A673 (cell line): Measurements from ENCODE around the gene SYNGR2. TPM values are rescaled to one million over a fixed set of nuclear protein-coding genes. Genes with fewer than 3 reads are reported as not detected.
A peak's percentile ranks its signal among the peaks of the same experiment; 100 is the strongest.
"Not testable (repeated sequence)": the region's sequence is repeated elsewhere in the genome, so short reads cannot be mapped to it uniquely, and the experiment has no call there.

ENCODE experiments used
- BruUV-seq: library from RNA; stranded (reverse); fragments of 400-500 nt; replicated peaks from 2 replicates; lab custom pipeline; 2021; lab: Mats Ljungman, UMichigan
- CTCF ChIA-PET: fragments of 300-600 bp; sonication (Branson Sonifier 250); formaldehyde crosslinking; loops from one replicate; lab custom pipeline; 2022; ENCODE audit warnings: antibody characterized with exemption; lab: Charles Lee
- POLR2A ChIA-PET: fragments of 300-600 bp; sonication (Branson Sonifier 250); formaldehyde crosslinking; loops from one replicate; lab custom pipeline; 2022; ENCODE audit warnings: antibody characterized with exemption; ENCODE audit not compliant: low non-redundant PET; lab: Charles Lee
- DNase-seq: peaks from one replicate; pipeline ENCODE4 v3.0.0-alpha.2; 2015; ENCODE audit warnings: low spot score
- H3K27ac ChIP-seq: fragments of 200-600 bp; sonication (generic); 2 replicates; pipeline ENCODE4 v1.5.1; 2016; ENCODE audit warnings: mixed run types, low read depth, mild to moderate bottlenecking, mixed read lengths, antibody characterized with exemption, low read length; ENCODE audit not compliant: poor library complexity, severe bottlenecking
- H3K27me3 ChIP-seq: fragments of 200-600 bp; sonication (generic); replicated peaks from 2 replicates; pipeline ENCODE4 v1.6.1; 2017; ENCODE audit warnings: mixed run types, low read depth, mild to moderate bottlenecking, mixed read lengths, antibody characterized with exemption, low read length; ENCODE audit not compliant: insufficient read depth, poor library complexity
- H3K36me3 ChIP-seq: fragments of 200-600 bp; sonication (generic); 2 replicates; pipeline ENCODE4 v1.6.1; 2016; ENCODE audit warnings: mixed run types, mild to moderate bottlenecking, mixed read lengths, antibody characterized with exemption, low read length; ENCODE audit not compliant: insufficient read depth, poor library complexity, severe bottlenecking
- H3K4me1 ChIP-seq: fragments of 200-600 bp; sonication (generic); 2 replicates; pipeline ENCODE4 v1.6.1; 2017; ENCODE audit warnings: mixed run types, mild to moderate bottlenecking, mixed read lengths, antibody characterized with exemption, low read length; ENCODE audit not compliant: insufficient read depth, poor library complexity, severe bottlenecking
- H3K4me3 ChIP-seq: fragments of 200-600 bp; sonication (generic); 2 replicates; pipeline ENCODE4 v1.5.1; 2016; ENCODE audit warnings: low read depth, mixed run types, mild to moderate bottlenecking, mixed read lengths, low read length; ENCODE audit not compliant: poor library complexity, severe bottlenecking
- H3K9me3 ChIP-seq: fragments of 200-600 bp; sonication (generic); 2 replicates; pipeline ENCODE4 v1.6.1; 2016; ENCODE audit warnings: mixed run types, low read depth, mild to moderate bottlenecking, mixed read lengths, antibody characterized with exemption, low read length; ENCODE audit not compliant: poor library complexity, severe bottlenecking
- EZH2 ChIP-seq: fragments of 200-600 bp; sonication (generic); IDR thresholded peaks from 2 replicates; pipeline ENCODE4 v1.6.1; 2017; ENCODE audit warnings: borderline replicate concordance, low read depth, mild to moderate bottlenecking, mixed read lengths, antibody characterized with exemption, low read length; ENCODE audit not compliant: poor library complexity, severe bottlenecking
- intact Hi-C: fragments of 100-400 bp; cut with micrococcal nuclease; formaldehyde crosslinking; loops from one replicate; pipeline ENCODE4 v1.10.0; 2022; ENCODE audit not compliant: unreplicated experiment
- total RNA-seq: library from RNA; stranded (reverse); gene quantifications from 2 replicates; pipeline ENCODE4 v1.2.3, GENCODE V29; 2021
- TF ChIP-seq, protein P1 (sequence below): fragments of 300-800, 200-600 bp; sonication (generic); conservative IDR thresholded peaks from 2 replicates; pipeline ENCODE4 v1.5.1; 2017; ENCODE audit warnings: low read depth, mild to moderate bottlenecking, antibody characterized with exemption, low read length, moderate library complexity, mixed read lengths

The SYNGR2 gene
- total RNA-seq, 1 experiment from 2014 or later = 55.3 TPM

DNA sequence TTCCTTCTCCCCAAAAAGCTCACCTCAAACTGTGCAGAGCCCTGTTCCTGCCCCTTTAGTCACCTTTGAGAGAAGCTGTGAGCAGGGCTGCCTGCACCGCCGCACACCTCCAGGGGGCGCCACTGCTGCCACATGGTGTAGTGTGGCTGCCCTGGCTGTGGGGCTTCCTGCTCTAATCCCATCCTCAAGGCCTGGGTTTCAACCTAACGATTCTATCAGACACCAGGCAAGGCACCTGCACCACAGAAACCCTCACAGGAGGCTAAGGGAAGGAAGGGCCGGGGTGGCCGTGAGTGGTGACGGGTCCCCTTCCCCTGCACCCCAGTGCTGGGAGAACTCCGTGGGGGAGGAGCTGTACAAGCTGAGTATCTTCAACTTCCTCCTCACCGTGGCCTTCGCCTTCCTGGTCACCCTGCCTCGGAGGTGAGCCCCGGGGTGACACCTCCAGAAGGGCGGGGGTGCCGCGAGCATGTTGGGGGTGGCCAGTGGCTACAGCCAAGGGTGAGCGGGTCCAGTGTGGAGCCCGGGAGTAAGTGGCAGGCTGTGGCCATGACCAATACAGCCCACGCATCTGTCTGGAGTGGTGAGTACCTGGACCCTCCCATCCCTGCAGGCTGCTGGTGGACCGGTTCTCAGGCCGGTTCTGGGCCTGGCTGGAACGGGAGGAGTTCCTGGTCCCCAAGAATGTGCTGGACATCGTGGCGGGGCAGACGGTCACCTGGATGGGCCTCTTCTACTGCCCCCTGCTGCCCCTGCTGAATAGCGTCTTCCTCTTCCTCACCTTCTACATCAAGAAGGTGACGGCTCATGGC lies 30.8 kb upstream of the SYNGR2 start:
- CTCF ChIA-PET = no interaction called here
- no peaks in the 10 kb centered on the region for H3K27me3 ChIP-seq
- peaks cover 9% of the 10 kb centered on the region for H3K4me1 ChIP-seq
- intact Hi-C loops = no loop called here
- no TSS peak for BruUV-seq
- POLR2A ChIA-PET = no interaction called here
- H3K4me3 ChIP-seq = no peak overlapping the region
- H3K9me3 ChIP-seq = no peaks in the 10 kb centered on the region
- no peaks in the 10 kb centered on the region for H3K36me3 ChIP-seq
- DNase-seq = no peak
- TF ChIP-seq, protein P1, sequence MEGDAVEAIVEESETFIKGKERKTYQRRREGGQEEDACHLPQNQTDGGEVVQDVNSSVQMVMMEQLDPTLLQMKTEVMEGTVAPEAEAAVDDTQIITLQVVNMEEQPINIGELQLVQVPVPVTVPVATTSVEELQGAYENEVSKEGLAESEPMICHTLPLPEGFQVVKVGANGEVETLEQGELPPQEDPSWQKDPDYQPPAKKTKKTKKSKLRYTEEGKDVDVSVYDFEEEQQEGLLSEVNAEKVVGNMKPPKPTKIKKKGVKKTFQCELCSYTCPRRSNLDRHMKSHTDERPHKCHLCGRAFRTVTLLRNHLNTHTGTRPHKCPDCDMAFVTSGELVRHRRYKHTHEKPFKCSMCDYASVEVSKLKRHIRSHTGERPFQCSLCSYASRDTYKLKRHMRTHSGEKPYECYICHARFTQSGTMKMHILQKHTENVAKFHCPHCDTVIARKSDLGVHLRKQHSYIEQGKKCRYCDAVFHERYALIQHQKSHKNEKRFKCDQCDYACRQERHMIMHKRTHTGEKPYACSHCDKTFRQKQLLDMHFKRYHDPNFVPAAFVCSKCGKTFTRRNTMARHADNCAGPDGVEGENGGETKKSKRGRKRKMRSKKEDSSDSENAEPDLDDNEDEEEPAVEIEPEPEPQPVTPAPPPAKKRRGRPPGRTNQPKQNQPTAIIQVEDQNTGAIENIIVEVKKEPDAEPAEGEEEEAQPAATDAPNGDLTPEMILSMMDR = peak; percentile 68
- no peak for TF ChIP-seq EZH2
- H3K27ac ChIP-seq = no peak overlapping the region

DNA sequence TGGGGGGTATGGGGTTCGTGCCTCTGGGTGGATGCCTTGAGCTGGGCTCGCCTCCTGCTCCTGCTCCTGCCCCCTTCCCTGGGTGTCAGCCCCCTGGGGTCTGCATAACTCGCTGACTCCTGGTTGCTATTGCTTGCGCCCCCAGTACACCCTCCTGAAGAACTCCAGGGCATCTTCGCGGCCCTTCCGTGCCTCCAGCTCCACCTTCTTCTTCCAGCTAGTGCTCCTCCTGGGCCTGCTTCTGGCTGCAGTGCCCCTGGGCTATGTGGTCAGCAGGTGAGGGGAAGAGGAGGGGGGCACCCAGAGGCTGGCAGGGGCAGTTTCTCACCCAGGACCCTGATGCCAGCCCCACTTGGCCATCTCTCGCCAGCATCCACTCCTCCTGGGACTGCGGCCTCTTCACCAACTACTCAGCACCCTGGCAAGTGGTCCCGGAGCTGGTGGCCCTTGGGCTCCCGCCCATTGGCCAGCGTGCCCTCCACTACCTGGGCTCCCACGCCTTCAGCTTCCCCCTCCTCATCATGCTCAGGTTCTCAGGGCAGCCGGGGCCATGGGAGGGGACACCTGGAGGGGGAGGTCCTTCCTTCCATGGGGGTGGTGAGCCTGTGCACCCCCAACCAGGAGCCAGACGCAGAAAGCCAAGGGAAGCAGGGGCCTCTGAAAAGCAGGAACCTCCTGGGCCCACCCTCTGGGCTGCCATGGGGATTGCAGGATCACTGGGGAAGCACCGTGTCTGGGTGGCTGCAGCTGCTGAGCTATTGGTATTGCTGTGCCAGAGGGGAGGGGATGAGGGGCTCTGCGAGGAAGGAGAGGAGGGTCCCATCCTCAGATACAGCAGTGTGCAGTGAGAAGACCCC lies 29.9 kb upstream of the SYNGR2 start:
- Histone ChIP-seq H3K27ac (no peak overlapping the region), H3K4me3 (no peak overlapping the region), H3K27me3 (no peaks in the 10 kb centered on the region), H3K36me3 (no peaks in the 10 kb centered on the region), H3K9me3 (no peaks in the 10 kb centered on the region), H3K4me1 (peaks cover 9% of the 10 kb centered on the region)
- ChIA-PET CTCF (interaction anchor here (0.5 kb wide), 1 partner anchor 13 kb away, joined by 8 read pairs; no protein-coding TSS in a partner anchor), POLR2A (no interaction called here)
- no TSS peak for BruUV-seq
- no peak for TF ChIP-seq EZH2
- TF ChIP-seq, protein P1 = no peak
- intact Hi-C loops = no loop called here
- no peak for DNase-seq

DNA sequence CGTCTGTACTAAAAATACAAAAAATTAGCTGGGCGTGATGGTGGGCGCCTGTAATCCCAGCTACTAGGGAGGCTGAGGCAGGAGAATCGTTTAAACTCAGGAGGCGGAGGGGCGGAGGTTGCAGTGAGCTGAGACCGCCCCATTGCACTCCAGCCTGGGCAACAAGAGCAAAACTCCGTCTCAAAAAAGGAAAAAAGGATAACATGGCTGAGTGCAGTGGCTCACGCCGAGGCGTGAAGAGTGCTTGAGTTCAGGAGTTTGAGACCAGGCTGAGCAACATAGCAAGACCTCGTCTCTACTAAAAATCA lies 28.6 kb upstream of the SYNGR2 start:
- H3K4me1 ChIP-seq, DNase-seq, POLR2A ChIA-PET, H3K27me3 ChIP-seq, H3K27ac ChIP-seq, BruUV-seq, H3K9me3 ChIP-seq, H3K4me3 ChIP-seq, intact Hi-C loops, H3K36me3 ChIP-seq: not testable (repeated sequence)
- CTCF ChIA-PET = interaction anchor here (1.0 kb wide), 1 partner anchor 55 kb away, joined by 4 read pairs; no protein-coding TSS in a partner anchor
